OCI-LY7 (cell line): ENCODE data around the gene TMEM238L.

Experiments used
- EZH2phosphoT487 ChIP-seq: fragments of 200-600 bp; sonication (generic); IDR thresholded peaks from 2 replicates; pipeline ENCODE4 v1.6.1; 2018; ENCODE audit warnings: low read depth, borderline replicate concordance, mild to moderate bottlenecking, mixed run types, antibody characterized with exemption, low read length, moderate library complexity, mixed read lengths
- TF ChIP-seq, protein P1 (sequence below): fragments of 200-600 bp; sonication (generic); conservative IDR thresholded peaks from 2 replicates; pipeline ENCODE4 v1.5.1; 2014; ENCODE audit warnings: mild to moderate bottlenecking, antibody characterized with exemption, low read length, moderate library complexity, mixed read lengths

DNA sequence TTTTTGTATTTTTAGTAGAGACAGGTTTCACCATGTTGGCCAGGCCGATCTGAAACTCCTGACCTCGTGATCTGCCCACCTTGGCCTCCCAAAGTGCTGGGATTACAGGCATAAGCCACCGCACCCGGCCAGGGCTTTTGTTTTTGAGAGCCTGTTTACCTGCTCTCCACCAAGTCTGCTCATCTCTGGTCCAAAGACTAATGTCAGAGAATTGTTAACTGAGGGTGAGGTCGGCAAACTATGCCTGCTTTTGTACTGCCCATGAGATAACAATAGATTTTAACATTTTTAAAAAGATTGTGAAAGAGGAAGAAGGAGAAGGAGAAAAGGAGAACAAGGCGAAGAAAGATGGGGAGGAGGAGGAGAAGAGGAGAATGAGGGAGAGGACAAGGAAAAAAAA is 26.0 kb downstream of the TMEM238L start:
- TF ChIP-seq, protein P1, sequence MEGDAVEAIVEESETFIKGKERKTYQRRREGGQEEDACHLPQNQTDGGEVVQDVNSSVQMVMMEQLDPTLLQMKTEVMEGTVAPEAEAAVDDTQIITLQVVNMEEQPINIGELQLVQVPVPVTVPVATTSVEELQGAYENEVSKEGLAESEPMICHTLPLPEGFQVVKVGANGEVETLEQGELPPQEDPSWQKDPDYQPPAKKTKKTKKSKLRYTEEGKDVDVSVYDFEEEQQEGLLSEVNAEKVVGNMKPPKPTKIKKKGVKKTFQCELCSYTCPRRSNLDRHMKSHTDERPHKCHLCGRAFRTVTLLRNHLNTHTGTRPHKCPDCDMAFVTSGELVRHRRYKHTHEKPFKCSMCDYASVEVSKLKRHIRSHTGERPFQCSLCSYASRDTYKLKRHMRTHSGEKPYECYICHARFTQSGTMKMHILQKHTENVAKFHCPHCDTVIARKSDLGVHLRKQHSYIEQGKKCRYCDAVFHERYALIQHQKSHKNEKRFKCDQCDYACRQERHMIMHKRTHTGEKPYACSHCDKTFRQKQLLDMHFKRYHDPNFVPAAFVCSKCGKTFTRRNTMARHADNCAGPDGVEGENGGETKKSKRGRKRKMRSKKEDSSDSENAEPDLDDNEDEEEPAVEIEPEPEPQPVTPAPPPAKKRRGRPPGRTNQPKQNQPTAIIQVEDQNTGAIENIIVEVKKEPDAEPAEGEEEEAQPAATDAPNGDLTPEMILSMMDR = no peak
- TF ChIP-seq EZH2phosphoT487 = no peak
